ENCODE results near the gene KRTAP5-6.
"Not testable (repeated sequence)": the region's sequence is repeated elsewhere in the genome, so short reads cannot be mapped to it uniquely, and the experiment has no call there.

Gene KRTAP5-6

DNA sequence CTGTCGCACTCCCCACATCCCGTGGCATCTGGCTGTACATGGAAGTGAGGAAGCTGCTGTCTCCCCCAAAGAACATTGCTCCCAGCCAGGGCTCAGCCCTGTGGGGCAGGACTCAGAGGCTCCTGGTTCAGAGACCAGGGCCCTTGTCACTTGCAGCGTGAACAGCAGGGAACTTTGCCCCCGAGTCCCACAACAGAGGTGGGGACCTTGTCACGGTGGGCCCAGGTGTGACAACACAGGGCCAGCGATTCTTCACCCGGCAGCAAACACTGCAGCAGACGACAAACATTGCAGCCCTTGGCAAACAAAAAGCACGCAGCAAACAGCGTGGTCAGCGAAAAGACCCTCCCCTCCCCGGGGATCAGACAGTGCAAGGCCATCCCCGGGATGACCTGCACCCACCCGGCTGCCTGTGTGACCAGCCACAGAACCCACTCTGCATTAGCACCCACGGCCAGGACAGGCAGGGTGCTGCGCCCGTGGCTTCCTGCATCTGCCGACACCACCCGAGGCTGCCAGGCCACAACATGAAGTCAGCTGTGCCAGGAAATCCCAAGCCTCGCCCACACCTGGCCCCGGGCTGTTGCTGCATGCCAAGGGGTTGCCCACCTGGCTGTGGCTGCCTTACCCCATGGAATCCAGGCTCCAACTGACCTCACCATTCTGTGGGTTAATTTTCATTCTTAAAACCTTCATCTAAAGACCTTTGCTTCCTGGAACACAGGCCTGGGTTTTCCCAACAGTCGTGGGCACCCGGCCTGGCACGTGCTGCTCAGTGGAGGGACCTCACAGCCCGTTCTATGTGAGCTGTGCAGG, 35.3 kb upstream of the KRTAP5-6 start:
- not testable (repeated sequence) for DNase-seq (ENCODE audit: low read depth)

DNA sequence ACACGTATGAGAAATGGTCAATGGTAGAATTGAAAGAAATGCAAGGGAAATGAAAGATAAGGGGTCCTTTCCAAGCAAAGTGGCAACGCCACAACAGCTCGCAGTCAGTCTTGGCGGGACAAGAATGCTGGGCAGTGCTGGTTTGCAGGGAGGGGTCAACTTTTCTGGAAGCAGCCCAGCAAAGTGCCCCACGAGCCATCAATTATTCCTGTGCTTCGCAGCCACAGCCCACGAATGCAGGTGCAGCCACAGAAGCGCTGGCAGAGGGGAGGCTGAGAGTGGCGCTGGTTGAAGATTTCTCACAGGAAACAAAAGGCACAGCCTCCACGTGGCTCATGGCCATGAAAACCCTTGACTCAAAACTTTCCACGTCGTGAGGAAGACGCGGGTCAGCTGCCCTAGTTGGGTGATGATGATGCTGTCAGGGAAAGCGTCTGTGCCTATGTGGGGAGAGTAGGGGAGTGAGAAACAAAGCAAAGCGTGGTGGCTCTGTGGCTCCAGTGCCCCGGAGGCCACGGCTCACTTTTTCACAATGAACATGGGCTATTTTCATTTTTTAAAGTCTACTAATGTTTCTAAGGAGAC, 34.2 kb upstream of the KRTAP5-6 start:
- not testable (repeated sequence) for DNase-seq (ENCODE audit: low read depth)

DNA sequence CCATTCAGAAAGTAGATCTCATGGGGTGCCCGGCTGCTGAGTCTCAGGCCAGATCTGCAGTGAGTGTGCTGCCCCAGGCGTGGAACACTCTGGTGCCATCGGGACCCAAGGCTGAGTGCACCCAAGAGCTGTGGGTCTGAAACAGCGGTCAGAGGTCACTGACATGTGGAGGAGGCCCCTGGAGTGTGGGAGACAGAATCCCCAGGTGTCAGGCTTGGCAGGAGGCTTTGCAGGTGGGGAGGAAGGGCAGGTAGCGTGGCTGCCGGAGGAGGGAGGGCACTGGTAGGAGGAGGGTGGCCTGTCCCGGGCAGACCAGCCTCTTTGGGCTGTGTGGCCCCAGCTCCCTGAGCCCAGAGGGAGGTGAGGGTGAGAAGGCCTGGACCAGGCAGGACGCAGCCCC, 31.7 kb upstream of the KRTAP5-6 start:
- no peak for DNase-seq (ENCODE audit: low read depth)

DNA sequence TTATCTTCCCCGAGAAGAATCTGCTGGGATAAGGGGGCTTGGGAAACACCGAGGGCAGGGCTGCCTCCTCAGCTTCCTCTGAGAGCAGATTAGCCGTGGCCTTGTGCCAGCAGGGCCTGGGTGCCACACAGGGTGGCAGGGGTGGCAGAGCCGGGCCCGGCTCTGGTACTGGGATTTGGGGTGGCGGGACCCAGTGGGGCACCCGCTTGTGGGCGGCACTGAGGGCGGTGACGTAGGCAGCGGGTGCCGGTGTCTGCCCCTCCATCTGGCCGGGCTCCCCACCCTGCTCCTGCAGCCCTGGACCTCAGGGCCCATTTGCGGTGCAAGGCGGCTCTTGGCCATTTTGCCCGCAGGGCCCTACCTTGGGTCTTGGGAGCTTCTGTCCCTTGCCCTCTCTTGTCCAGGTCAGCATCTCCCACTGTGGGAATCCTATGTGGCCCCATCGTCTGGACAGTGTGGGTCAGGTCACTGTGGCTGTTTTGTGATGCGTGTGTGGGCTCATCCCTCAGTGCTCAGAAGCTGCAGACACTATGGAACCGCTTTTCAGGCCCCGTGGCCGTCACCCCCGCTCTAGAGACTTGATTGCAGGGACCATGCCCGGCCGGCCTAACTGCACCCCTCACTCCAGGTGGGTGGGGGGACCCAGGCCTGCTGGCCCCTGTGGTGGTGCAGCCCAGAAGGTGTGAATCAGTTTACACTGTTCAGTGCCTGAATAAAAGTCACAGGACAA, 29.7 kb upstream of the KRTAP5-6 start:
- no peak for DNase-seq (ENCODE audit: low read depth)

DNA sequence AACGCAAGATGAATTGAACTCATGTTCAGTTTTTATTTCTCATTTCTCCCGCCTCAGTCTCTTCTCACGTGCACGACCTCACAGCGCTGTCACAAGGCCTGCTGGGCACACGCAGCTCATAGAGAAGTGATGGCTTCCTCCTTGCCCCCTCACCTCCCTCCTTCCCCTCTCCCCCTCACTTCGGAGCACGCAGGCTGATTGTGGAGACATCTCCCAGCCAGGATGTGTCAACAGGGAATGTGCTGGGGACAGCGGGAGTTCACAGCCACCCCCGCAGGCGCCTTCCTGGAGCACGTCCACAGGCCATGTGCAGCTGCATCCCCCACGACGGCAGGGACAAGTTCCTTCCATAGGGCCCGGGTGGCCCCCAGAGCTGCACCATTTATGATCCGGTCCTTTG, 29.1 kb upstream of the KRTAP5-6 start:
- no peak for DNase-seq (ENCODE audit: low read depth)

DNA sequence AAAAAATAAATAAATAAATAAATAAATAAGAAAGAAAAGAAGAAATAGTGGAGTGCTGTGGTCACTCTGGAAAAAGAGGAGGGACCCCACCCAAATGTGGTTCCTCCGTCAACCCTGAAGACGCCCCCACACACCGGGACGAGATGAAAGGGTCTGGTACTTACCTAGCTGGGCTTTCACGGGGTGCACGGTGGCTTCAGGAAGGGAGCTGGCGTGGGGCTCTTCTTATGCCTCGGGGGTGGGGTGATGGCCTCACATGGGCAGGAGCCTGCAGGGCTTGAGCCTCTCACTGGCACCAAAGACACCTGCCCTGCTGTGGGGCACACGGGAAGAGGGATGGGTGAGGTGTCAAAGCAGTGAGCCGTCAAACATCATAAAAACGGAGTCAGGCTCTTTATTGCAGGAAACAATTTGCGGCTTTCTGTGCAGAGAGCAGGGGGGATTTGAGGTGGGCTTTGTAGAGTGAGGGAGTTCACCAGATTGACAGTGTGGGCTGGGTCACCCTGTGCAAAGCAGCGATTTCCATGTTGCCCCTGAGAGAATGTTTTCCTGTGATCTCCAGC, 28.0 kb upstream of the KRTAP5-6 start:
- no peak for DNase-seq (ENCODE audit: low read depth)

DNA sequence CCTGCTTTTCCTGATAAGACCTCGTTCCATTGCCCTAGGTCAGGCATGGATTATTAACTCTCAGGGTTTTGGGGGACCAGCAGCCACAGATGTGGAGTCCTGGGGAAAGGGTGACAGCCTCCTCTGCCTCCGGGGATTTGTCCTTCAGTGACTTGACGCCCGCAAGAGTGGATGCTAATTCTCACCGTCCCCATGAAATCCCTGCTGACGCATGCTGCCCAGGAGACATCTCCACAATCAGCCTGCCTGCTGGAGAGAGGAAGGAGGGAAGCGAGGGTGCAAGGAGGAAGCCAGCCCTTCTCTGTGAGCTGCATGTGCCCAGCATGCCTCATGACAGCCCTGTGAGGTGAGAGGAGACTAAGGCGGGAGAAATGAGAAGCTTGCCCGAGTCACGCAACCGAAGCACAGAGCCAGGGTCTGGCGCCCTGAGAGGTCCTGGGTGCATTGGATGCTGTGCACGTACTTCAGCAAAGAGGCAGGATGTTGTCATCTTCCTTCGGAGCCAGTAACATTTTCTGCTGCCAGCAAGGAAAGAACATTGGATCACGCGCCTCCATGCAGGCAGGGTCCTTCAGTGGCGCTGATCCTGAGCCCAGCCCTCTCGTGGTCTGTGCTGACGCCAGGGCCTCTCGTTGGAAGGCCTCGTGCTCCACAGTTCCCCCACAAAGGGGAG, 27.3 kb upstream of the KRTAP5-6 start:
- DNase-seq (ENCODE audit: low read depth) = no peak

DNA sequence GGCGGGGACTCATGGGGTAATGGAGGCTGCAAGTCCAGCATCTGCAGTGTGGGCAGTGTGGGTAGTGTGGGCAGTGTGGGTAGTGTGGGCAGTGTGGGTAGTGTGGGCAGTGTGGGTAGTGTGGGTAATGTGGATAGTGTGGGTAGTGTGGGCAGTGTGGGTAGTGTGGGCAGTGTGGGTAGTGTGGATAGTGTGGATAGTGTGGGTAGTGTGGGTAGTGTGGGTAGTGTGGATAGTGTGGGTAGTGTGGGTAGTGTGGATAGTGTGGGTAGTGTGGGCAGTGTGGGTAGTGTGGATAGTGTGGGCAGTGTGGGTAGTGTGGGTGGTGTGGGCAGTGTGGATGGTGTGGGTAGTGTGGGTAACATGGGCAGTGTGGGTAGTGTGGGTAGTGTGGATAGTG, 26.5 kb upstream of the KRTAP5-6 start:
- DNase-seq (ENCODE audit: low read depth) = not testable (repeated sequence)

DNA sequence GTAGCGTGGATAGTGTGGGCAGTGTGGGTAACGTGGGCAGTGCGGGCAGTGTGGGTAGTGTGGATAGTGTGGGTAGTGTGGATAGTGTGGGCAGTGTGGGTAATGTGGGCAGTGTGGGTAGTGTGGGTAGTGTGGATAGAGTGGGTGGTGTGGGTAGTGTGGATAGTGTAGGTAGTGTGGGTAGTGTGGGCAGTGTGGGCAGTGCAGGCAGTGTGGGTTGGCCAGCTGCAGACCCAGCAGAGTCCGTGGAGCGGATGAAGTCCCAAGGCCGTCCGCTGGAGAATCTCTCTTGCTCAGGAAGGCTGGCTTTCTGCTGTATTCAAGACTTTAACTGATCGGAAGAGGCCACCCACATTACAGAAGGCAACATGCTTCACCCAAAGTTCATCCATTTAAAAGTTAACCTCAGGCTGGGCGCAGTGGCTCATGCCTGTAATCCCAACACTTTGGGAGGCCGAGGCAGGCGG, 26.1 kb upstream of the KRTAP5-6 start:
- no peak for DNase-seq (ENCODE audit: low read depth)

DNA sequence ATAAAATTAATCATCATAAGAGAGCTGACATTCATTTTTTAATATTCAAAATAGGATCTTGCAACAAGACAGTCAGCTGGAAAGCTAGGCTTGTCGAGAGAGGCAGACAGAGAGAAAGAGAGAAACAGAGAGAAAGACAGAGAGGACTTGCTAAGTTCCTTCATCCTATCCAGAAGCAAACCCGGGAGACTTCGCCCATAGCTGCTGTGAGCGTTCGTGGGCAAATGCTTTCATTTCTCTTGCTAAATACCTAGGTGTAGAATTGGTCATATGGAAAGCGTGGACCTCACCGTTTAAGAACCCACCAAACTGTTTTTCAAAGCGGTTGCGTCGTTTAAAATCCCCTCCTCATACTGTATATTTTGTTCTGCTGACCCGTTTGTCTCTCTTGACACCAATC, 25.3 kb upstream of the KRTAP5-6 start:
- DNase-seq (ENCODE audit: low read depth) = no peak

DNA sequence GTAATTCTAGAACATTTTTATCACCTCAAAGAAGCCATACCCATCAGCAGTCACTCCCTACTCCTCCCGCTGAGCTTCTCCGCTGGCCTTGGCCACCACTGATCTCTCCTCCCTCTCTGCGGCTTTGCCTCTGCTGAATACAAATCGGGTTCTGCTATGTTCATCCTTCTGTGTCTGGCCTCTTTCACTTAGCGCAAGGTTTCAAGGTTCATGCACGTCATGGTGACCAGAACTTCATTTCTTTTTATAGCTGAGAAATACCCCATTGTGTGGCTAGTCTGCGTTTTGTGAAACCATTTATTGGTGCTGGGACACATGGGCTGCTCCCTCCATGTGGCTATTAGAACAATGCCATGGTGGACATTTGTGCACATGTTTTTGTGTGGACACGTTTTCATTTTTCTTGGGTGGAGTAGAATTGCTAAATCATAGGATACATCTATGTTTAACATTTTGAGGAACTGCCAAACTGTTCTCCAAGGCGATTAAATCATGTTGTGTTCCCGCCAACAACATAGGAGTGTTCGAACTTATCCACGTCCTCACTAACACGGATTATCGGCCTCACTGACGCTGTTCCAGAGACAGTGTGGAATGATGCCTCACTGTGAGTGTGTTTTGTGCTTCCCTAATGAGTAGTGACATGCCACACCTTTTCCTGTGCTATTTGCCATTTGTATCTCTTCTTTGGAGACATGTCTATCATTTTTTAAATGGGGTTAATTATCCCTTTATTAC, 24.2 kb upstream of the KRTAP5-6 start:
- no peak for DNase-seq (ENCODE audit: low read depth)

DNA sequence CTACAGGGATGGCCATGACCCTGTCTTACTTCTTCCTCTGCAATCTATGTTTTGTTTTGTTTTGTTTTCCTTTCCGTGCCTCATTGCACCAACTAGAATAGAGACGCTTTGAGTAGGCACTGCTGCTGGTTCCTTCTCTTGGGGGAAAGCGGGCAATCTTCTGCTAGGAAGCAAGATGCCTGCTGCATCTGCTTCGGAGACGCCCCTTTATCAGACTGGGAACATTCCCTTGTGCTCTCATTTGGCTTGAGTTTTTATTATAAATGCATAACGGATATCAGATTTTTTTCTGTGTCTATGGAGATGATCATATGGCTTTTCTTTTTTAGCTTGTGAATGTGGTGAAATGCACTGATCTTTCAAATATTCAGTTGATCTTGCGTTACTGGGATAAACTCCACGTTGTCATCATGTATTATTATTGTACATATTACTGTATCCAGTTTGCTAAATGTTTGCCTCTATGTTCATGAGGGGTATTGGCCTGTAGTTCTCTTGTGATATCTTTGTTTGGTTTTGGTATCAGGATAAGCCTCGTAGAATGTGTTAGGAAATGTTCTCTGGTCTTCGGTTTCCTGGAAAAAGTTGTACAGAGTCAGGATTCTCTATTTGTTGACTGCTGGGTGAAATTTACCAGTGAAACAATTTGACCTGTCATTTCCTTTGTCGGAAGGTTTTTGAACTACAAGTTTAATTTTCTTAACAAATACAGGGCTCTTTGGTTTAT, 23.4 kb upstream of the KRTAP5-6 start:
- no peak for DNase-seq (ENCODE audit: low read depth)

DNA sequence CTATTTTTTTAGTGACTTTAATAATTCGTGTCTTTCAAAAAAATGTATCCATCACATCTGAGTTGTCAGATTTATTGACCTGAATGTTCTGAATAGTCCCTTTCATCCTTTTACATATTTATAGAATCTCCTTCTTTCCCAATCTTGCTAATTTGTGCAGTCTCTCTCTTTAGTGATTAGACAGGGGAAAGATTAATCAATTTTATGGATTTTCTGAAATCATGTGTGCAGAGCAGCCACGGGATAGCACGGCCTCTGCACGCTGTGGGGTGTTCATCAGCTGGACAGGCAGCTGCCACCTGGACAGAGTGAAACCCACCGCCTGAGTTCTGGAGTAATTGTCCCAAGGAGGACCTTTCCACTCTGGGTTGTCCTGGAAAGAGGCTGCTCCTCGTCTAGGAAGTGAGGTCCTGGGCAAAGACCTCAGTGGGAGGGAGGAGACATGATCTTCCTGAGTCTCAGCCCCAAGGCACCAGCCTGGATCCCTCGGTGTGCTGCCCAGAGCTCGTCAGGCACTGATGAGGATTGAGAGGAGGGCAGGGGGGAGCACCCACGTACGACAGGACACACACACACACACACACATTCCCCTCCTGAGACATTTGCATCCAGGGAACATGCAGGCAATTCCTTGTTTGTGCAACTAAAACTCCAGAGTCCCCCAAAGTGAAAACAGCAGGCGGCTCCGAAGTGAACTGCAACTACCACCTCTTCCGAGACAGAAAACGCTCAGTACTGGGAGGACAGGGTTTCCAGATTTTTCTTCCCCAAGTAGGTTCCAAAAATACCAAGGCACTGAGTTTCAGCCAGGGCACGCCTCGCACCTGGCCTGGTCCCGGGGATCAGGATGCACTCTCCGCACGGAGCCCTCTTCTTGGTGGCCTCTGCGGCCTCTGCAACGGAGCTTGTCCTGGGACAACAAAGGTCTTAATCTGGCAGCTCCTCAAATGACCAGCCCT, 22.5 kb upstream of the KRTAP5-6 start:
- DNase-seq (ENCODE audit: low read depth) = no peak

DNA sequence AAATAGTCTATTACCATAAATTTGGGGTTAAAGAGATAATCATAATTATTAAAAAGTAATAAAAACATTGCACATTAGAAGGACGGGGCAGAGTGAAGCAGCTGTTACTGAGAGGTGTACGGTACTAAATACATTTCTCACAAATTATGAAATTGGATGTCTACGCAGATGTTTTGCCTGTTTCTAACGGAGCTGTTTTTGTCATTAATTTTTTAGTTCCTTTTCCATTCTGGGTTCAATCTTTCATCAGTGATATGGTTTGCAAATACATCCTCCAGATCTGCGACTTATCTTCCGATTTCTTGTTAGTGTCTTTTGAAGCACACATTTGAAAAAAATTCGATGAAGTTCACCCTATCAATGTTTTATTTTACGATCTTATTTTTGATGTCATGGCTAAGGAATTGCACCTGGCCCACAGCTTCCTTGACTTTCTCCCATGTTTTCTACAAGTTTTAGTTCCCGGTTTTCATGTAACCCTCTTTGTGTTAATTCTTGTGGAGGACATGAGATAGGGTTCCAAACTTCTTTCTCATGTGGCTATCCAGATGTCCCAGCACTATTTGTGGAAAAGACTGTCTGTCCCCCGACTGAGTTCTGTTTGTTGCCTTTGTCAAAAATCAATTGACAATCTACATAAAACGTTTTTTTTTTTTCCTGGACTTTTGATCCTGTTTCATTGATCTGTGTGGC, 21.3 kb upstream of the KRTAP5-6 start:
- DNase-seq (ENCODE audit: low read depth) = no peak

DNA sequence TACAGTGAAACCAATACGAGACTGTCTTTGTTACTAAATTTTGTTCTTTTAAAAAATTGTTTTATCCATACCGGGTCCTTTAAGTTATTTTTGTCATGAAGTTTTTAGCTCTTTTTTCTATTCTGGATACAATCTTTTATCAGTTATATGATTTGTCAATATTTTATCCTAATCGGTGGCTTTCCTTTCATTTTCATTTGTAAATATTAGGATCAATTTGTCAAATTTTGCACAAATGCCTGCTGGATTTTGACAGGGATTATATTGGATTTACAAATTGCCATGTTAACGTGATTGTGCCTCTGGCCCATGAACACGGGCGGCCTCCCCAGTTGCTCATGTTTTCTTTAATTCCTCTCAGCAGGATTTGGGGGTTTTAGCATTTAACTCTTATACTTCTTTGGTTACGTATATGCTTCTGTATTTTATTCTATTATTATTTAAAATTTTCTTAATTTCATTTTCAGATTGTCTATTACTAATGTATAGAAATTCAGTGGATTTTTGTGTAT, 20.7 kb upstream of the KRTAP5-6 start:
- no peak for DNase-seq (ENCODE audit: low read depth)

DNA sequence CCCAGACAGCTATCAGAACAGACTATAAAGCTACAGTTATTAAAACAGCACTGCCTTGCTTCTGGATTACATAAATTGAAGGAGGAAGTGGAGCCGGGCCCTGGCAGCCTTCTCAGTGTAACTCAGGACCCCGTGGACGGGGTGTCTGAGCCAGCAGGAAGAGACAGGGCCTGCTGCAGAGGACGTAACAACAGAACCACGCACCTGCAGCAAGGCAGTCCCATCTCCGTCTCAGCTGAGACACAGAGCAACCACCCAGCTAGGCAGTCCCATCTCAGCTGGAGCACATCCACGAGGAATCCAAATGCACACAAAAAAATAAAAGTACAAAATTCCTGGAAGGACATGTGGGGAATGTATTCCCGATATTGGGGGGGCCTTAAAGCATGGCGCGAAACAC, 17.1 kb upstream of the KRTAP5-6 start:
- DNase-seq (ENCODE audit: low read depth) = no peak

DNA sequence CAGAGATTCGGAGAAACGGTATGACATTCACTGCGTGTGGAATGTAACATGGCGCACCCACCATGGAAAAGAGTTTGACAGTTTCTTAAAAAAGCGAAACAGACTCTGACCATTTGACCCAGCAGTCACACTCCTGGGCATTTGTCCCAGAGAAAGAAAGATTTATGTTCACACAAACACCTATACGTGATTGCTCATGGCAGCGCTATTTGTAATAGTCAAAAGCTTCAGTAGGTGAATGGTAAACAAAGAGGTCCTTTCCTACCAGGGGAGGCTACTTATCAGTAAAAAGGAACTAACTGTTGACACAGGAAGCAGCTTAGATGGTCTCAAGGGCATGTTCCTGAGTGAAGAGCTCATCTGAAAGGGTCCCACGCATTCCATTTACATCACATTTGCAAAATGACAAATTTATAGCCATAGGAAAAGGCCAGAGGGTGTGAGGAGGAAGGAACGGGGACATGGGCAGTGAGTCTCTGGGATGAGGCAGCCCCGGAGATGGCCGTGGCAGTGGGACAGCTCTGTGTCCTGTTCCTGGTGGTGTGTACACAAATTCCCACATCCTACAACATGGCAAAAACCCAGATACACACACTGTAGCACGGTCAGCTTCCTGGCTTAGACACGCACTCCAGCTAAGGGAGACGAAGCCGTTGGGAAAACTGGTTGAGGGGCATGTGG, 14.6 kb upstream of the KRTAP5-6 start:
- DNase-seq (ENCODE audit: low read depth) = no peak

DNA sequence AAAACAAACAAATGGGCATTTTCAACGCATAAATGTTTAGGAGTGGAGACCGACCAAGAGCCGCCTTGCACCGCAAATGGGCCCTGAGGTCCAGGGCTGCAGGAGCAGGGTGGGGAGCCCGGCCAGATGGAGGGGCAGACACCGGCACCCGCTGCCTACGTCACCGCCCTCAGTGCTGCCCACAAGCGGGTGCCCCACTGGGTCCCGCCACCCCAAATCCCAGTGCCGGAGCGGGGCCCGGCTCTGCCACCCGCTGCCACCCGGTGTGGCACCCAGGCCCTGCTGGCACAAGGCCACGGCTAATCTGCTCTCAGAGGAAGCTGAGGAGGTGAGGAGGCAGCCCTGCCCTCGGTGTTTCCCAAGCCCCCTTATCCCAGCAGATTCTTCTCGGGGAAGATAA, 13.8 kb upstream of the KRTAP5-6 start:
- not testable (repeated sequence) for DNase-seq (ENCODE audit: low read depth)

All from GM04504 (cell line).